AG10803 (cell line): ENCODE data around the gene CLSTN2.

Experiments used
- DNase-seq: peaks from one replicate; pipeline ENCODE4 v3.0.0; 2010; ENCODE audit warnings: low read depth
- H3K4me3 ChIP-seq: 2 replicates; pipeline ENCODE4 v1.5.1; 2011; ENCODE audit warnings: mild to moderate bottlenecking, low read length, control low read depth
- TF ChIP-seq, protein P1 (sequence below): conservative IDR thresholded peaks from 2 replicates; pipeline ENCODE4 v1.5.1; 2011; ENCODE audit warnings: mild to moderate bottlenecking, low read length, control low read depth, inconsistent platforms

CLSTN2 gene

DNA sequence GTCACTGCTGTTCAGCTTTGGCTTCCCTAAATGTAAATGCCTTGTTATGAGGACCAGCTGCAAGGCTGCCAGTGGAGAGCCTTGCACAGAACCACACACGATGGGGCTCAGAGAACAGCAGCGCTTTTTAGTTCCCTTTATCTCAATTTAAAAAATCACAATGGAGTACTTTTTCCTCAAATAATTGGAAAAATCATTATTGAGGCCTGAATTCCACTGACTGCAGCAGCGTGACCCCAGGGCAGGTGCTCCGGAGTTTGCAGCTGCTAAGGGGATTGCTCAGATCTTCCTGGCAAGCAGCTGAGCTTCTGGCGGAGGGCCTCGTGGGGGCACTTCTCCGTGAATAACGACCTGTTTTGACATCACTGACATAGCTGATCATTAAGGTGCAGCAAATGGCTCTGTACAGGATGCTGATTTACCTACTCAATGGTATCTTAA is 497.3 kb downstream of the CLSTN2 start:
- no peak overlapping the region for H3K4me3 ChIP-seq
- no peak for DNase-seq
- TF ChIP-seq, protein P1, sequence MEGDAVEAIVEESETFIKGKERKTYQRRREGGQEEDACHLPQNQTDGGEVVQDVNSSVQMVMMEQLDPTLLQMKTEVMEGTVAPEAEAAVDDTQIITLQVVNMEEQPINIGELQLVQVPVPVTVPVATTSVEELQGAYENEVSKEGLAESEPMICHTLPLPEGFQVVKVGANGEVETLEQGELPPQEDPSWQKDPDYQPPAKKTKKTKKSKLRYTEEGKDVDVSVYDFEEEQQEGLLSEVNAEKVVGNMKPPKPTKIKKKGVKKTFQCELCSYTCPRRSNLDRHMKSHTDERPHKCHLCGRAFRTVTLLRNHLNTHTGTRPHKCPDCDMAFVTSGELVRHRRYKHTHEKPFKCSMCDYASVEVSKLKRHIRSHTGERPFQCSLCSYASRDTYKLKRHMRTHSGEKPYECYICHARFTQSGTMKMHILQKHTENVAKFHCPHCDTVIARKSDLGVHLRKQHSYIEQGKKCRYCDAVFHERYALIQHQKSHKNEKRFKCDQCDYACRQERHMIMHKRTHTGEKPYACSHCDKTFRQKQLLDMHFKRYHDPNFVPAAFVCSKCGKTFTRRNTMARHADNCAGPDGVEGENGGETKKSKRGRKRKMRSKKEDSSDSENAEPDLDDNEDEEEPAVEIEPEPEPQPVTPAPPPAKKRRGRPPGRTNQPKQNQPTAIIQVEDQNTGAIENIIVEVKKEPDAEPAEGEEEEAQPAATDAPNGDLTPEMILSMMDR = no peak

DNA sequence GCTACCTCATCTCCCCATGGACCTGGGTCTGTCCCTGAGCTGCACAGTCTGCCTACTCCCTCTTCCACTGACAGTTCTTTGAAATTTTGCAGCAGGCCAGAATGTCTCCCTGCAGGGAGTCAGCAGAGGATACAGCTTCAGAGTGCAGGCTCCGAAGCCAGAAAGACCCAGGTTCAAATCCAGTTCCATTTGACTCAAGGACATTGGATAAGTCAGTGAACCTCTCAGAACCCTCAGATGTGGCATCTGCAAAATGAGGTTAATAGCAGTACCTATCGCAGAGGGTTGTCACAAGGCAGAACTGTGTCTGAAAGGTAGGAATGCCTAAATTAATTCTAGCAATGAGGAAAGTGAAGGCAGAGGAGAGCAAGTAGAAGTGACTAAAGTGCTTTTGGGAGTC is 498.4 kb downstream of the CLSTN2 start:
- no peak for DNase-seq
- H3K4me3 ChIP-seq = no peak overlapping the region
- TF ChIP-seq, protein P1 = no peak

- DNase-seq = no peak
These were observed 499.4 kb downstream of the CLSTN2 start for GRCh38 chr3:140434261-140434905.

GRCh38 chr3:140436421-140436820 is 501.4 kb downstream of the CLSTN2 start:
- no peak for DNase-seq
- H3K4me3 ChIP-seq = no peak overlapping the region
- TF ChIP-seq, protein P1 = no peak

More at GRCh38 chr3:140434261-140434905, 499.4 kb downstream of the CLSTN2 start:
- no peak overlapping the region for H3K4me3 ChIP-seq
- TF ChIP-seq, protein P1 = no peak

- H3K4me3 ChIP-seq = no peak overlapping the region
- no peak for DNase-seq
These were observed 503.9 kb downstream of the CLSTN2 start for GRCh38 chr3:140438736-140439470.

GRCh38 chr3:140439527-140439926 is 504.5 kb downstream of the CLSTN2 start:
- no peak overlapping the region for H3K4me3 ChIP-seq
- DNase-seq = no peak
- TF ChIP-seq, protein P1 = no peak

More at GRCh38 chr3:140438736-140439470, 503.9 kb downstream of the CLSTN2 start:
- TF ChIP-seq, protein P1 = no peak

GRCh38 chr3:140440446-140440845 is 505.5 kb downstream of the CLSTN2 start:
- DNase-seq = no peak
- TF ChIP-seq, protein P1 = no peak

More at GRCh38 chr3:140440446-140440845, 505.5 kb downstream of the CLSTN2 start:
- no peak overlapping the region for H3K4me3 ChIP-seq
